Upper lobe of right lung (tissue), 1 donor: ENCODE results near the gene PARD3. TPM values are rescaled to one million over a fixed set of nuclear protein-coding genes. Genes with fewer than 3 reads are reported as not detected.

Source experiments
- ATAC-seq: fragments of 200-7000 bp; cut with Tn5 transposase; one replicate; pipeline ENCODE4 v1.9.1; 2020; ENCODE audit warnings: mild to moderate bottlenecking, moderate library complexity
- DNase-seq: peaks from one replicate; pipeline ENCODE4 v3.0.0-alpha.2; 2020
- H3K27ac ChIP-seq: fragments of 200-600 bp; one replicate; pipeline ENCODE4 v1.8.0; 2022
- H3K27me3 ChIP-seq: fragments of 200-600 bp; one replicate; pipeline ENCODE4 v1.8.0; 2022; ENCODE audit warnings: mild to moderate bottlenecking
- H3K36me3 ChIP-seq: fragments of 200-600 bp; one replicate; pipeline ENCODE4 v1.8.0; 2022
- H3K4me1 ChIP-seq: fragments of 200-600 bp; one replicate; pipeline ENCODE4 v1.8.0; 2022
- H3K4me3 ChIP-seq: fragments of 200-600 bp; one replicate; pipeline ENCODE4 v1.8.0; 2022; ENCODE audit warnings: mild to moderate bottlenecking
- H3K9me3 ChIP-seq: fragments of 200-600 bp; one replicate; pipeline ENCODE4 v1.8.0; 2022
- intact Hi-C: fragments of 100-400 bp; cut with DNase I; formaldehyde crosslinking; loops from one replicate; pipeline ENCODE4 v1.11.0; 2022
- total RNA-seq: library from RNA; stranded (reverse); fragmentation: NEBNext Ultra II Directional; extraction: Animal tissue kit (Norgen Biotek cat#: 25700); gene quantifications from one replicate; pipeline ENCODE4 v1.2.1, GENCODE V29; 2021
- TF ChIP-seq, protein P1 (sequence below): fragments of 200-600 bp; IDR thresholded peaks from one replicate; pipeline ENCODE4 v1.8.0; 2022; ENCODE audit warnings: antibody characterized with exemption
- donor health status: DM: no; HTN: yes; CAD: no; lungs with severe emphysema.

The PARD3 gene
- total RNA-seq, 1 donor from 2014 or later = 38.5 TPM

DNA sequence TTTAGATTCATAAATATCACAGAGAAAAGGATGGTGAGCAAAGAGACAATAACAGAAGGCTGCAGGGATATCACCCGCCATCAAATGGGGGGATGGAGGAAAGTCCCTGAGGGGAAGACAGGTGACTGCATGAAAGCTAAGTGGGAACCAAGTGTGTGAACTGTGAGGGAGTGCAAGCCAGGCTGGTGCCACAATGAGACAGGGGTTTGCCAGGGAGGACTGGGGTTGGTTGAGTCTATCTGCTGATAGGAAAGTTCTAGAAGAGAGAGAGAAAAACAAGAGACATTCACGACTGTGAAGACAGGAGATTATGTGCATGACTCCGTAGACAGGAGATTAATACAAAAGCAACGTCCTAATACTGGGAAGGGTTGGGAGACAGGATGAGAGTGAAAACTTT, 376.4 kb downstream of the PARD3 start:
- no peaks in the 10 kb centered on the region for H3K9me3 ChIP-seq
- ATAC-seq = no peak
- H3K36me3 ChIP-seq = no peaks in the 10 kb centered on the region
- intact Hi-C loops = no loop called here
- H3K27me3 ChIP-seq = no peaks in the 10 kb centered on the region
- TF ChIP-seq, protein P1, sequence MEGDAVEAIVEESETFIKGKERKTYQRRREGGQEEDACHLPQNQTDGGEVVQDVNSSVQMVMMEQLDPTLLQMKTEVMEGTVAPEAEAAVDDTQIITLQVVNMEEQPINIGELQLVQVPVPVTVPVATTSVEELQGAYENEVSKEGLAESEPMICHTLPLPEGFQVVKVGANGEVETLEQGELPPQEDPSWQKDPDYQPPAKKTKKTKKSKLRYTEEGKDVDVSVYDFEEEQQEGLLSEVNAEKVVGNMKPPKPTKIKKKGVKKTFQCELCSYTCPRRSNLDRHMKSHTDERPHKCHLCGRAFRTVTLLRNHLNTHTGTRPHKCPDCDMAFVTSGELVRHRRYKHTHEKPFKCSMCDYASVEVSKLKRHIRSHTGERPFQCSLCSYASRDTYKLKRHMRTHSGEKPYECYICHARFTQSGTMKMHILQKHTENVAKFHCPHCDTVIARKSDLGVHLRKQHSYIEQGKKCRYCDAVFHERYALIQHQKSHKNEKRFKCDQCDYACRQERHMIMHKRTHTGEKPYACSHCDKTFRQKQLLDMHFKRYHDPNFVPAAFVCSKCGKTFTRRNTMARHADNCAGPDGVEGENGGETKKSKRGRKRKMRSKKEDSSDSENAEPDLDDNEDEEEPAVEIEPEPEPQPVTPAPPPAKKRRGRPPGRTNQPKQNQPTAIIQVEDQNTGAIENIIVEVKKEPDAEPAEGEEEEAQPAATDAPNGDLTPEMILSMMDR = no peak
- no peak overlapping the region for H3K4me3 ChIP-seq
- H3K4me1 ChIP-seq = no peaks in the 10 kb centered on the region
- no peak overlapping the region for H3K27ac ChIP-seq
- no peak for DNase-seq

DNA sequence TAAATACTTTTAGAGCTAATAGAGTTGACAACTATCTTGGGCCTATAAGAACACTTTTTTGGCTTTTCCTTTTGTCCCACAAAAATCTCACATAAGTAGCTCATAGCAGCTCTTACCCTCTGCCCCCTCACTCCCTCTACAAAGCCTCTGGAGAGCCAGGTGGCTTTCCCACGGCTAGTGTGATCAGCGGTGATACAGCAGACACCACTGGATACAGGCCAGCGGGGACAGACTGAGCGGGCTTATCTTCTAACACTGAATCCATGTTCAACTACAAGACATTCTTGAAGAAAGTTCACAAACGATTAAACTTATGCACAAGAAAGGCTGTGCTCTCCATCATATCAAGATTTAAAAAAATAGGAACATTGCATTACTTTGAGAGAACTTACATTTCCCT, 377.2 kb downstream of the PARD3 start:
- no peaks in the 10 kb centered on the region for H3K4me1 ChIP-seq
- H3K9me3 ChIP-seq = no peaks in the 10 kb centered on the region
- no peak overlapping the region for H3K27ac ChIP-seq
- no peak overlapping the region for H3K4me3 ChIP-seq
- no peak for ATAC-seq
- H3K36me3 ChIP-seq = no peaks in the 10 kb centered on the region
- no peaks in the 10 kb centered on the region for H3K27me3 ChIP-seq
- TF ChIP-seq, protein P1 = no peak
- DNase-seq = no peak
- intact Hi-C loops = no loop called here

DNA sequence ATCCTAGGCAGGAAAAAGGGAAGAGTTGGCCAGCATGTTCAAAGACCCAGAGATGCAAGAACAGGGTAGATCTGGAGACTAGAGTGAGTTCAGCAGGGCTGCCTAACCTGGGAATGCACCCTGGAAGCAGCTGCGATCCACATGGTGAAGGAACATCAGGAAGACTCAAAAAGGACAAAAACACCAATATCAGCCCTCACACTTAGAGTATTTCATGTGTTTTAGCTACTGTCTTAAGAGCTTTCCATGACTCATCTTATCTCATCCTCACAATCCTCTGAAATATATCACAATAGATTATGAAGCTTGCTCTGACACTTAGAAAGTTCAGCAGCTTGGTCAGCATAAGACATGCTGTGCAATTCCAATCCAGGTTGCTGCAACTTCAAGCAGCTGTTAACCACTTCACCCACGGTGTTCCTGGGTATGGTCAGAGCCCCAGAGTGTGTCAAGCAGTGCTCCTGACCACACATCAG, 380.9 kb downstream of the PARD3 start:
- ATAC-seq (peak; percentile 68), DNase-seq (no peak)
- H3K4me3 ChIP-seq = no peak overlapping the region
- no peak overlapping the region for H3K27ac ChIP-seq
- H3K27me3 ChIP-seq = no peaks in the 10 kb centered on the region
- TF ChIP-seq, protein P1 = no peak
- H3K4me1 ChIP-seq = no peaks in the 10 kb centered on the region
- intact Hi-C loops = no loop called here
- no peaks in the 10 kb centered on the region for H3K9me3 ChIP-seq
- no peaks in the 10 kb centered on the region for H3K36me3 ChIP-seq

DNA sequence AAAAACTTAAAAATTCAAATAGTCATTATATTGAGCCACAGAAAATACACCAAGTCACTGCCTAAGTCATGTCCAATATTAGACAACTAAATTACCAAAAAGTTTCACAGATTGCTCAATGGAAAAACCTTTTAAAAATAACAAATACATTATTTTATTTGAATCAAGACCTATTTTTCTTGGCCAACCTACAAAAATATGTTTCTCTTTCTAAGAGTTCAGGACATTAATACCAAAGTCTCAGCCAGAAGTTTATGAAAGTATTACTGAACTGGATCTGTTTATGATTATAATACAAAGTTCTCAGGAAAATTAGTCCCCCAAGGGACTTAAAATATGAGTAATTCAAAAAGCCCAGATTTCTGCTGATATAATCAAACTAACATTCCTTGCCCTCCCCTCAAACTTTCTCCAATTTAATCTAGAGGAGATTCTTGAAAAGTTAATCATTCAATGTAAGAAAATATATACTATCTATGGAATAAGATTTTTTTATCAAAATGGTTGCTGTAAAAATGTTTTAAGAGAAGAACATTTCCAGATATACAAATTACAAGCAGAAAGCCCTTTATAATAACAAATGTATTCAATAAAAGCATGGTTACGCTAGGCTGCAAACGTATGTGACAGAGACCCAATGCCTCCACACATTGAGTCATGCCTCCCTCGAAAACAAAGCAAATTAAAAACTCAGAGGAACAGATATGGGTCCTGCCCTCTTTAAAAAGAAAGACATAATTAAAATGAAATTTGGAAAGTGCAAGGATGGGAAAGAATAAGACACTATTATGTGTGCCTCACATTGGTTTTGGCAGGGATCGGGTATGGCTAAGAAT, 381.6 kb downstream of the PARD3 start:
- intact Hi-C loops = no loop called here
- H3K27me3 ChIP-seq = no peaks in the 10 kb centered on the region
- TF ChIP-seq, protein P1 = no peak
- no peak overlapping the region for H3K4me3 ChIP-seq
- H3K36me3 ChIP-seq = no peaks in the 10 kb centered on the region
- no peak for DNase-seq
- H3K27ac ChIP-seq = no peak overlapping the region
- no peaks in the 10 kb centered on the region for H3K9me3 ChIP-seq
- H3K4me1 ChIP-seq = no peaks in the 10 kb centered on the region
- no peak for ATAC-seq

DNA sequence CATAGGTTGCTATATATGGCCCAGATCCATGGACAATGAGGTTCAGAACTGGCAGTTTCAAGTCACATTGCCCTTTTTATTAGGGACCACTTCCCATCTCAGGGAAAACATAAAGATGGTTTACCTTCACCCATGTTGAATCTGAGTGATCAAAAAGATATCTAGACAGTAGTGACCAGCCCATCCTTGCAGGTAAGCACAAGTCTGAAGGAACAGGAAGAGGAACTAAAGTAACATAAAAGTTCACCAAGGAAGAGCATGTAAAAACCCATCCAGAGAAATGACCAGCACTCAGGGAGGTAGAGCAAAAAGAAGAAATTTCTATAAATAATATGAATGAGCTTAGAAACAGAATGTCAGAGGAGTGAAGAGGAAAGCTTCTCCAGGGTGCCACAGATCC, 382.5 kb downstream of the PARD3 start:
- intact Hi-C loops = no loop called here
- Histone ChIP-seq H3K27me3 (no peaks in the 10 kb centered on the region), H3K9me3 (no peaks in the 10 kb centered on the region), H3K4me3 (no peak overlapping the region), H3K27ac (no peak overlapping the region), H3K4me1 (no peaks in the 10 kb centered on the region), H3K36me3 (no peaks in the 10 kb centered on the region)
- TF ChIP-seq, protein P1 = no peak
- DNase-seq (no peak), ATAC-seq (no peak)
